GM23338 (cell line): ENCODE data around the gene HLA-G.

Source experiments
- EZH2 ChIP-seq: fragments of 200-600 bp; sonication (generic); IDR thresholded peaks from one replicate; pipeline ENCODE4 v1.8.0; 2017; ENCODE audit warnings: antibody characterized with exemption, mild to moderate bottlenecking, low read depth; ENCODE audit not compliant: unreplicated experiment
- TF ChIP-seq, protein P1 (sequence below), 2 experiments: fragments of 200-600 bp in 1 of 2; sonication (generic) in 1 of 2; conservative IDR thresholded peaks; 2 replicates each; pipeline versions ENCODE4 v1.5.1 to v1.6.1; 2016 to 2017; ENCODE audit warnings: antibody characterized with exemption in 2 of 2, low read depth in 2 of 2, mild to moderate bottlenecking in 2 of 2, moderate library complexity in 1 of 2

DNA sequence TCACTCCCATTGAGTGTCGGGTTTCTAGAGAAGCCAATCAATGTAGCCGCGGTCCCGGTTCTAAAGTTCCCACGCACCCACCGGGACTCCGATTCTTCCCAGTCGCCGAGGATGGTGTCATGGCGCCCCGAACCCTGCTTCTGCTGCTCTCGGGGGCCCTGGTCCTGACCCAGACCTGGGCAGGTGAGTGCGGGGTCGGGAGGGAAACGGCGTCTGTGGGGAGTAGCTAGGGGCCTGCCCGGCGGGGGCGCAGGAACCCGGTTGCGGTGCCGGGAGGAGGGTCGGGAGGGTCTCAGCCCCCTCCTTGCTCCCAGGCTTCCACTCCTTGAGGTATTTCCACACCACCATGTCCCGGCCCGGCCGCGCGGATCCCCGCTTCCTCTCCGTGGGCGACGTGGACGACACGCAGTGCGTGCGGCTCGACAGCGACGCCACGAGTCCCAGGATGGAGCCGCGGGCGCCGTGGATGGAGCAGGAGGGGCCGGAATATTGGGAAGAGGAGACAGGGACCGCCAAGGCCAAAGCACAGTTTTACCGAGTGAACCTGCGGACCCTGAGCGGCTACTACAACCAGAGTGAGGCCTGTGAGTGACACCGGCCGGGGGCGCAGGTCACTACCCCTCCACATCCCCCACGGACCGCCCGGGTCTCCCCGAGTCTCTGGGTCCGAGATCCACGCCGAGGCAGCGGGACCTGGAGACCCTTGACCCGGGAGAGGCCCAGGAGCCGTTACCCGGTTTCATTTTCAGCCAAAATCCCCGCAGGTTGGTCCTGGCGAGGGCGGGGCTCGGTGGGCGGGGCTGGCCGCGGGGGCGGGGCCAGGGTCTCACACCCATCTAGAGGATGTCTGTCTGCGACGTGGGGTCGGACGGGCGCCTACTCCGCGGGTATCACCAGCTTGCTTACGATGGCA, 35.2 kb upstream of the HLA-G start:
- TF ChIP-seq, protein P1, sequence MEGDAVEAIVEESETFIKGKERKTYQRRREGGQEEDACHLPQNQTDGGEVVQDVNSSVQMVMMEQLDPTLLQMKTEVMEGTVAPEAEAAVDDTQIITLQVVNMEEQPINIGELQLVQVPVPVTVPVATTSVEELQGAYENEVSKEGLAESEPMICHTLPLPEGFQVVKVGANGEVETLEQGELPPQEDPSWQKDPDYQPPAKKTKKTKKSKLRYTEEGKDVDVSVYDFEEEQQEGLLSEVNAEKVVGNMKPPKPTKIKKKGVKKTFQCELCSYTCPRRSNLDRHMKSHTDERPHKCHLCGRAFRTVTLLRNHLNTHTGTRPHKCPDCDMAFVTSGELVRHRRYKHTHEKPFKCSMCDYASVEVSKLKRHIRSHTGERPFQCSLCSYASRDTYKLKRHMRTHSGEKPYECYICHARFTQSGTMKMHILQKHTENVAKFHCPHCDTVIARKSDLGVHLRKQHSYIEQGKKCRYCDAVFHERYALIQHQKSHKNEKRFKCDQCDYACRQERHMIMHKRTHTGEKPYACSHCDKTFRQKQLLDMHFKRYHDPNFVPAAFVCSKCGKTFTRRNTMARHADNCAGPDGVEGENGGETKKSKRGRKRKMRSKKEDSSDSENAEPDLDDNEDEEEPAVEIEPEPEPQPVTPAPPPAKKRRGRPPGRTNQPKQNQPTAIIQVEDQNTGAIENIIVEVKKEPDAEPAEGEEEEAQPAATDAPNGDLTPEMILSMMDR (conservative IDR thresholded peaks at IDR 0.05; ENCODE audit: low read depth in 2 of 2) = peak in 1 of 2 experiments; percentile 47; a peak in 2 of 4 replicates
- TF ChIP-seq EZH2 = peak; percentile 32
